AG09309 (cell line): ENCODE measurements around the gene DHRS11.

Source experiments
- DNase-seq: peaks from one replicate; pipeline ENCODE4 v3.0.0-alpha.2; 2010; ENCODE audit warnings: low read depth
- H3K4me3 ChIP-seq: 2 replicates; pipeline ENCODE4 v1.5.1; 2011; ENCODE audit warnings: mild to moderate bottlenecking, low read depth, low read length, moderate library complexity; ENCODE audit not compliant: control insufficient read depth
- CTCF ChIP-seq: IDR thresholded peaks from 2 replicates; pipeline ENCODE4 v1.5.1; 2011; ENCODE audit warnings: mild to moderate bottlenecking, low read depth, low read length, inconsistent platforms; ENCODE audit not compliant: insufficient read depth, control insufficient read depth; ENCODE audit errors: missing control alignments

The DHRS11 gene

GRCh38 chr17:36575028-36575427 is 16.7 kb upstream of the DHRS11 start:
- no peak for DNase-seq
- H3K4me3 ChIP-seq = no peak overlapping the region
- TF ChIP-seq CTCF = no peak

- H3K4me3 ChIP-seq = no peak overlapping the region
- DNase-seq = no peak
- no peak for TF ChIP-seq CTCF
These were observed 14.9 kb upstream of the DHRS11 start for GRCh38 chr17:36576793-36577192.

- DNase-seq = no peak
- no peak for TF ChIP-seq CTCF
- H3K4me3 ChIP-seq = no peak overlapping the region
These were observed 13.0 kb upstream of the DHRS11 start for GRCh38 chr17:36578671-36579070.

GRCh38 chr17:36583787-36584186 is 7.9 kb upstream of the DHRS11 start:
- DNase-seq = no peak
- TF ChIP-seq CTCF = no peak
- H3K4me3 ChIP-seq = no peak overlapping the region

- no peak overlapping the region for H3K4me3 ChIP-seq
- no peak for TF ChIP-seq CTCF
- DNase-seq = no peak
These were observed 5.5 kb upstream of the DHRS11 start for GRCh38 chr17:36586138-36586537.

DNA sequence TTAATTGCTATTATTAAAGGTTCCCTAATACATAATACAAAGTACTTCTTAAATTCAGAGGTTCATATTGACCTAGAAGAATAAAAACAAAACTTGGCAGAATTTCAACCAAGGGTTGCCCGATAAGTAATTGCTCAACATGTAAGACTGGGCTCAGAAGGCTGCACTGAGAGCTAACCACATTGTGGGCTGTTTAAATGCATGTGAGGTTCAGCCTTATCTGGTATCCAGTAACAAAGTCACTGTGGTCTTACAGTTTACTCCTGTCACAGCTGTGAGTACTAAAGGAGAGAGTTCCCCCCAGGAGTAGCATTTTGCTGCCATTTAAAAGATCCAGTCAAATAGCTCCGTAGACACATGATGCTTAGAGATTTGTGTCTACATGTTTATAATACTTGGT is 1.6 kb upstream of the DHRS11 start:
- no peak for TF ChIP-seq CTCF
- DNase-seq = no peak
- no peak overlapping the region for H3K4me3 ChIP-seq

DNA sequence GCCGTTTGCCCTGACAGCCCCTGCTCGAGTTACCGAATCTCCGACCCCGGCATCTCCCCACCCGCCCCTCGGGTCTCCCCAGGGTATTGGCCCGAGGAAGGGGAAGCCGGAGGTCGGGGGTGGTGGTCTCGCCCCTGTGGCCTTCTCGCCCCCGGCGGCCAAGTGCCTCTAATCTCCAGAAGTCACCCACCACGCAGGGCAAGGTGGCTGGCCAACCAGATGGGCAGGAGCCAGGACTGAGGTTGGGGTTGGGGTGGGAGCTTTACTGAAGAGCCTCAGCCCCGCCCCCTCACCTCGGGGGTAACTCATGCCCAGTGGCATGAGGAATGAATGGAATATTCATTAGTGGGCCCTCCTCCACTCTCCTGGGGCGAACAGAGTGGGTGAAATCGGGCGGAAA is 637 bp downstream of the DHRS11 start:
- TF ChIP-seq CTCF = no peak
- DNase-seq = no peak
- H3K4me3 ChIP-seq = peak overlapping the region; percentile 75
